PC-9 (cell line): ENCODE data around the gene HAUS5. TPM values are rescaled to one million over a fixed set of nuclear protein-coding genes. Genes with fewer than 3 reads are reported as not detected.

Experiments
- BruUV-seq: library from RNA; stranded (reverse); fragments of 400-500 nt; replicated peaks from 2 replicates; lab custom pipeline; 2021; lab: Mats Ljungman, UMichigan
- CTCF ChIA-PET: fragments of 300-600 bp; sonication (Branson Sonifier 250); formaldehyde crosslinking; loops from one replicate; lab custom pipeline; 2022; ENCODE audit warnings: antibody characterized with exemption; lab: Charles Lee
- POLR2A ChIA-PET: fragments of 300-600 bp; sonication (Branson Sonifier 250); formaldehyde crosslinking; loops from one replicate; lab custom pipeline; 2022; ENCODE audit warnings: antibody characterized with exemption; ENCODE audit not compliant: unreplicated experiment; lab: Charles Lee
- DNase-seq, 2 experiments: peaks; one replicate each; pipeline versions ENCODE4 v3.0.0 to v3.0.0-alpha.2; 2015 to 2022; ENCODE audit warnings: mixed read lengths in 1 of 2
- H2AFZ ChIP-seq: fragments of 200-600 bp; sonication (generic); 2 replicates; pipeline ENCODE4 v1.8.1; 2017; ENCODE audit warnings: antibody characterized with exemption
- H3F3A ChIP-seq: fragments of 200-600 bp; sonication (generic); 2 replicates; pipeline ENCODE4 v1.8.1; 2017; ENCODE audit warnings: antibody characterized with exemption, mild to moderate bottlenecking, low read depth; ENCODE audit not compliant: insufficient read depth
- H3K27ac ChIP-seq: fragments of 200-600 bp; sonication (generic); 2 replicates; pipeline ENCODE4 v1.6.1; 2016; ENCODE audit warnings: mixed run types
- H3K27me3 ChIP-seq: fragments of 200-600 bp; sonication (generic); 2 replicates; pipeline ENCODE4 v1.6.1; 2016; ENCODE audit warnings: low read depth, mixed run types; ENCODE audit not compliant: insufficient read depth
- H3K36me3 ChIP-seq: fragments of 200-600 bp; sonication (generic); 2 replicates; pipeline ENCODE4 v1.6.1; 2016; ENCODE audit warnings: low read depth, mixed run types
- H3K4me1 ChIP-seq: fragments of 200-600 bp; sonication (generic); replicated peaks from 2 replicates; pipeline ENCODE4 v1.6.1; 2016; ENCODE audit warnings: mixed run types; ENCODE audit not compliant: insufficient read depth
- H3K4me2 ChIP-seq: fragments of 200-600 bp; sonication (generic); 2 replicates; pipeline ENCODE4 v1.6.1; 2017; ENCODE audit warnings: mixed run types
- H3K4me3 ChIP-seq: fragments of 200-600 bp; sonication (generic); 2 replicates; pipeline ENCODE4 v1.6.1; 2016; ENCODE audit warnings: mixed run types
- H3K79me2 ChIP-seq: fragments of 200-600 bp; sonication (generic); 2 replicates; pipeline ENCODE4 v1.6.1; 2017; ENCODE audit warnings: low read depth, mixed run types
- H3K9me2 ChIP-seq: fragments of 200-600 bp; sonication (generic); 2 replicates; pipeline ENCODE4 v1.8.1; 2017; ENCODE audit warnings: mild to moderate bottlenecking; ENCODE audit not compliant: insufficient read depth
- H3K9me3 ChIP-seq: fragments of 200-600 bp; sonication (generic); 2 replicates; pipeline ENCODE4 v1.8.1; 2016; ENCODE audit warnings: low read depth; ENCODE audit not compliant: insufficient read depth
- H4K20me1 ChIP-seq: fragments of 200-600 bp; sonication (generic); 2 replicates; pipeline ENCODE4 v1.8.1; 2017; ENCODE audit not compliant: insufficient read depth
- CTCF ChIP-seq: fragments of 200-600 bp; sonication (generic); conservative IDR thresholded peaks from 2 replicates; pipeline ENCODE4 v1.6.1; 2017; ENCODE audit warnings: mixed run types, antibody characterized with exemption, mild to moderate bottlenecking, moderate library complexity
- EZH2 ChIP-seq: fragments of 200-600 bp; sonication (generic); IDR thresholded peaks from 2 replicates; pipeline ENCODE4 v1.8.0; 2017; ENCODE audit warnings: antibody characterized with exemption, low read depth
- intact Hi-C: fragments of 100-400 bp; cut with micrococcal nuclease; formaldehyde crosslinking; loops from one replicate; pipeline ENCODE4 v1.10.0; 2022; ENCODE audit not compliant: unreplicated experiment
- total RNA-seq: library from RNA; stranded (reverse); gene quantifications from 2 replicates; pipeline ENCODE4 v1.2.3, GENCODE V29; 2021

HAUS5 gene
- total RNA-seq, 1 experiment from 2014 or later: 21.7 TPM

GRCh38 chr19:35621708-35622107 lies 9.2 kb downstream of the HAUS5 start:
- intact Hi-C loops: no loop called here
- ChIA-PET POLR2A (no interaction called here), CTCF (no interaction called here)
- Histone ChIP-seq H3K27ac (no peak overlapping the region), H4K20me1 (no peaks in the 10 kb centered on the region), H3K4me2 (no peak overlapping the region), H3F3A (no peaks in the 10 kb centered on the region), H3K79me2 (no peaks in the 10 kb centered on the region), H3K27me3 (no peaks in the 10 kb centered on the region), H3K36me3 (no peaks in the 10 kb centered on the region), H3K9me3 (no peaks in the 10 kb centered on the region), H2AFZ (no peak overlapping the region), H3K4me1 (no peaks in the 10 kb centered on the region), H3K9me2 (no peaks in the 10 kb centered on the region), H3K4me3 (no peak overlapping the region)
- BruUV-seq: no TSS peak
- DNase-seq: no peak
- no peak for TF ChIP-seq CTCF

GRCh38 chr19:35622750-35623149 lies 10.2 kb downstream of the HAUS5 start:
- TF ChIP-seq CTCF: no peak
- no peak for TF ChIP-seq EZH2
- ChIA-PET POLR2A (no interaction called here), CTCF (no interaction called here)
- Histone ChIP-seq H3K9me2 (no peaks in the 10 kb centered on the region), H3K4me2 (no peak overlapping the region), H3F3A (peaks cover 2% of the 10 kb centered on the region), H3K9me3 (no peaks in the 10 kb centered on the region), H3K4me1 (no peaks in the 10 kb centered on the region), H3K79me2 (no peaks in the 10 kb centered on the region), H4K20me1 (no peaks in the 10 kb centered on the region), H3K27me3 (no peaks in the 10 kb centered on the region), H3K36me3 (no peaks in the 10 kb centered on the region), H3K4me3 (no peak overlapping the region), H3K27ac (no peak overlapping the region), H2AFZ (no peak overlapping the region)
- BruUV-seq: no TSS peak
- DNase-seq: no peak
- intact Hi-C loops: no loop called here

DNA sequence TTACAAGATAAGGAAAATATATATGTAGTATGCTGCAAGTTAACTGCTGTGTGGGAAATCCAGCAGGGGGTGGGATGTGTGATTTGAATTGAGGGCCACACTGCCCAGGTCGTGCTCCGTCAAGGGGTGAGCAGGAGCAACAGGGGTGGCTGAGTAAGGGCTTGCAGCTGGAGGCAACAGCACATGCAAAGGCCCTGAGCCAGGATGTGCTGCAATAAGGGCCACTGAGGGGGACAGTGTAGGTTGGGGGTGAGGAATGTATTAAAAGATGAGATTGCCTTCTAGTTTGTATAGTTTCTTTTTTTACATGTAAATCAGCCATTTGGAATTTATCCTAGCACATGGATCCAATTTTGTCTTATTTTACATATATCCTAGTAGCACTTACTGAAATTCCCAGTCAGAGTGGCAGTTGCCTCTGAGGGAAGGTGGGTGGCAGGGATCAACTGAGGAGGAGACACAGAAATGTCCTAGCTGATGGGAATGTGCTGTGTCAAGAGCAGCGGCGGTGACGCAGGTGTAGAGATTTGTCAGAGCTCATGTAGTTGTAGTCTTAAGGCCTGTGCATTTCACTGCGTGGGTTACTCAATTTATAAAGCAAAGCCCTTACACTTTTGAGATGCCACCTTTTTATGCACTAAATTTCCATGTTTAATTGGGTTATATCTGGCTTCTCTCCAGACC lies 10.9 kb downstream of the HAUS5 start:
- TF ChIP-seq EZH2: no peak
- no peak for TF ChIP-seq CTCF
- H3K4me3 ChIP-seq: no peak overlapping the region
- no peaks in the 10 kb centered on the region for H3K9me2 ChIP-seq
- BruUV-seq: no TSS peak
- ChIA-PET POLR2A (no interaction called here), CTCF (interaction anchor here (0.6 kb wide), 1 partner anchor 221 kb away, joined by 7 read pairs; no protein-coding TSS in a partner anchor)
- no peak overlapping the region for H3K4me2 ChIP-seq
- no peak overlapping the region for H2AFZ ChIP-seq
- no peak overlapping the region for H3K27ac ChIP-seq
- no peaks in the 10 kb centered on the region for H3K27me3 ChIP-seq
- no peaks in the 10 kb centered on the region for H3K4me1 ChIP-seq
- intact Hi-C loops: no loop called here
- no peak for DNase-seq
- peaks cover 10% of the 10 kb centered on the region for H3F3A ChIP-seq
- H3K9me3 ChIP-seq: no peaks in the 10 kb centered on the region
- H3K36me3 ChIP-seq: no peaks in the 10 kb centered on the region
- H4K20me1 ChIP-seq: no peaks in the 10 kb centered on the region
- H3K79me2 ChIP-seq: no peaks in the 10 kb centered on the region
